GM12864 (cell line): ENCODE data around the gene GID4.
A peak's percentile ranks its signal among the peaks of the same experiment; 100 is the strongest.

Experiments
- DNase-seq: peaks from one replicate; pipeline ENCODE4 v3.0.0-alpha.2; 2011; ENCODE audit warnings: low read depth
- H3K4me3 ChIP-seq: 2 replicates; pipeline ENCODE4 v1.5.1; 2011; ENCODE audit warnings: mild to moderate bottlenecking, low read depth, low read length, control low read depth
- CTCF ChIP-seq: IDR thresholded peaks from 2 replicates; pipeline ENCODE4 v1.5.1; 2011; ENCODE audit warnings: low read depth, mild to moderate bottlenecking, moderate library complexity, low read length, control low read depth, inconsistent platforms; ENCODE audit errors: missing control alignments

GID4 gene

GRCh38 chr17:18035704-18036103 lies 3.5 kb upstream of the GID4 start:
- DNase-seq: no peak
- H3K4me3 ChIP-seq: no peak overlapping the region
- no peak for TF ChIP-seq CTCF

GRCh38 chr17:18037486-18037885 lies 1.7 kb upstream of the GID4 start:
- TF ChIP-seq CTCF: no peak
- peak overlapping the region; percentile 68 for H3K4me3 ChIP-seq
- no peak for DNase-seq

GRCh38 chr17:18038149-18038850 lies 908 bp upstream of the GID4 start:
- H3K4me3 ChIP-seq: peak overlapping the region; percentile 68
- no peak for DNase-seq
- TF ChIP-seq CTCF: no peak

- no peak for DNase-seq
Observed at GRCh38 chr17:18039535-18040260, 490 bp downstream of the GID4 start.

GRCh38 chr17:18040261-18040858 lies 1.2 kb downstream of the GID4 start:
- no peak for DNase-seq

More at GRCh38 chr17:18039535-18040260, 490 bp downstream of the GID4 start:
- peak overlapping the region; percentile 68 for H3K4me3 ChIP-seq
- no peak for TF ChIP-seq CTCF

GRCh38 chr17:18041776-18042175 lies 2.6 kb downstream of the GID4 start:
- TF ChIP-seq CTCF: no peak
- H3K4me3 ChIP-seq: no peak overlapping the region
- no peak for DNase-seq

More at GRCh38 chr17:18040261-18040858, 1.2 kb downstream of the GID4 start:
- TF ChIP-seq CTCF: no peak
- H3K4me3 ChIP-seq: peak overlapping the region; percentile 68
